Ureter (tissue), 1 donor: ENCODE measurements around the gene IFT80. TPM values are rescaled to one million over a fixed set of nuclear protein-coding genes. Genes with fewer than 3 reads are reported as not detected.
"Not testable (repeated sequence)": the region's sequence is repeated elsewhere in the genome, so short reads cannot be mapped to it uniquely, and the experiment has no call there.

Experiments used
- DNase-seq: peaks from one replicate; pipeline ENCODE4 v3.0.0-alpha.2; 2020; ENCODE audit warnings: low spot score
- total RNA-seq: library from RNA; stranded (reverse); gene quantifications from one replicate; pipeline ENCODE4 v1.2.4, GENCODE V29; 2023
- donor health status: DM: yes; HTN: yes; CAD: no.

IFT80 gene
- total RNA-seq, 1 donor from 2014 or later: 39.6 TPM

DNA sequence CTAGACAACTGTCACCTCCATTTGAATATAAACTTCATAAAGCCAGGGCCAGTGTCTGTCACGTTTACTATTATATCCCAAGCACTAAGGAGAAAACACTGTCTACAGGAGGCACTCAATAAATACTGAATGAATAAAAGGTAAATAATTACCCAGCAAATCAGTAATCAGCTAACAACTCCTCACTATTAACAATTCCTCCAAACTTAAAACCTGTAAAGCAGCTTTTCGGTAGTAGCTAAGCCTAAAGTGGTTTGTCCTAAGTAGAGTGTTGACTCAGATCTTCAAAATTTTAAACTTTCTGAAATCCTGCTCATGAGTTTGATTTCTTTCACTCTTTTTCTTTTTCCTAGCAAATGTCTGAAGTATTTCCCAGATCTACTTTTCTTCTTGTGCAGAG lies 133.9 kb downstream of the IFT80 start:
- DNase-seq: no peak

DNA sequence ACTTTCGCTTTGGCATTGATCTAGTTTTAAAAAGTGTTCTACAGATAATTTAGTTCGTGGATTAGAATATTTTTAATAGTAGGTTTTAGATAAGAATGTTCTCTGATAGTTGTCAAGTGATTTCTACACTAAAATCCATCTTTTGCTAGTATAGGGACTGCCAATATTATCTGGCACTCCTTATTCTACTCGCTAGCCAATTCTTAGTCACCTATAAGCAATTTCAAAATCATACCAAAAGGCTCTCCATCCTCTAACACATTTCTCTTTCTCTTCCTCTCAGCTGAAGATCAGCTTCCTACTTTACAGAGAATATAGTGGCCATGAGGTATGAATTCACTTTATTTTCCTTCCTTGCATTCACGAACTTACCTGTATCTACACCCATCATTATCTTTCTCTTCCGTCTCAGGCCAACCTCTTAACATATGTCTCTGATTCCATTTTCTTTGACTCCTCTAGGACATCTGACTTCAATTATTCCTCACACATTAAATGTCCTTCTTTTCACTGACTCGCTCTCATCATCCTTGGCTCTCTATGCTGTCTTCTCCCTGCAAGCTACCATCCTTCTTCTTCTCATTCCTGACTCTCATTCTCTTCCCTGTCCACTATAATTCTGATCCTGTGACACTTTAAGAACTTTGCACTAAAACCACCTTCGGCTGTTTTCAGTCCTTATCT lies 138.3 kb downstream of the IFT80 start:
- DNase-seq: no peak

DNA sequence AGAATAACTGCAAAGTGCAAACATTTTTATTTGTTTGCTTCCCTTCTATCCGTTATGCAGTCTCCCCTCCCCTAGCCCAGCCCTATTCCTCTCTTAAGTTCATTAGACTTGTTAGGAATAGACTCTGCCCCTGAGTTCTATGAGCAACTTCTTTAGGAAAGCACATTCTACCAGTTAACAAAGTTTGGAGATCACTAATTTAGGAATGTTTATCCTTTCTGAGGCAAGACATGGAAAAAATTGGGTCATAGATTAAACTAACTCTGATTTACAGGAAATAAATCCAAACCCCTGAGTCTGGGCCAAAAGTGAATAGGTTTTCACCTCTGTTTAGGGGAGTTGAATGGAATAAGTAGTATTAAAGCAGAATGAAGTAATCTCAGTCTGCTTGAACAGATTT lies 139.4 kb downstream of the IFT80 start:
- DNase-seq: no peak

DNA sequence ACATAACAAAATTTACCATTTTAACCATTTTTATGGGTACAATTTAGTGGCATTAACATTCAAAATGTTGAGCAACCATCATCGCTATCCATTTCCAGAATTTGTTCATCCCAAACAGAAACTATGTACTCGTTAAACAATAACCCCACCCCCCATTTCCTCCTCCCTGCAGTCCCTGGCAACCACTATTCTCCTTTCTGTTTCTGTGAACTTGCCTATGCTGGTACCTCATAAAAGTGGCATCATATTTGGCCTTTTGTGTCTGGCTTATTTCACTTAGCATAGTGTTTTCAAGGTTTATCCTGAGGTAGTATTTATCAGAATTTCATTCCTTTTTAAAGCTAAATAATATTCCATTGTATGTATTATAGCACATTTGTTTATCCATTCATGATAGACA lies 141.4 kb downstream of the IFT80 start:
- DNase-seq: no peak

DNA sequence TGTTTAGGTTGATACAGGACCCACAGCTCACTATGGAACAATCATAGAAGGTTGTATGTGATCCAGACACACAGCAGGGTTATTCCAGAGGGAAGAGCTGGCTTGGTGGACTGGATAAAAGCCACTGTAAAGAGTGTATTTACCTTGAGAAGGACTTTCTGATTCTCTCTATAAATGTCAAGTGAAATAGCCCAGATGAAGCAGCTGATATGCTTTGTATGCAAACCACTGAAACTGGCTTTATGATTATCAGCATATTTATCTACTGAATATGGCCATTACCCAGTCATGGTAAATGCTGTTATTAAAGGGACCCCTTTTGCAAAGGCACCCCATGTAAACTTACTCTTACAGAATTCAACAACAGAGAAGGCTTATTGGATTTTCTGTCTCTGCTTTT lies 145.7 kb downstream of the IFT80 start:
- no peak for DNase-seq

DNA sequence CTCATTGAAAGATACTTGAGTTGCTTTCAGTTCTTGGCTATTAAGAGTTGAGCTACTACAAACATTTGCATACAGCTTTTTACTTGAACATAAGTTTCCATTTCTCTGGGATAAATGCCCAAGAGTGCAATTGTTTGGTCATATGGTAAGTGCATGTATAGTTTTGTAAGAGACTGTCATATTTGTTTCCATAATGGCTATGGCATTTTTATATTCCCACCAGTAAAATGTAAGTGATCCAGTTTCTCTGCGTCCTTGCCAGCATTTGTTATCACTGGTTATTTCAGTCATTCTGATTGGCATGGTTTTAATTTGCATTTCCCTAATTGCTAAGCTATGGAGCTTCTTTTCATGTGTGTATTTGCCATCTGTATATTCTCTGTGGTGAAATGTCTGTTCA lies 151.3 kb downstream of the IFT80 start:
- DNase-seq: no peak

DNA sequence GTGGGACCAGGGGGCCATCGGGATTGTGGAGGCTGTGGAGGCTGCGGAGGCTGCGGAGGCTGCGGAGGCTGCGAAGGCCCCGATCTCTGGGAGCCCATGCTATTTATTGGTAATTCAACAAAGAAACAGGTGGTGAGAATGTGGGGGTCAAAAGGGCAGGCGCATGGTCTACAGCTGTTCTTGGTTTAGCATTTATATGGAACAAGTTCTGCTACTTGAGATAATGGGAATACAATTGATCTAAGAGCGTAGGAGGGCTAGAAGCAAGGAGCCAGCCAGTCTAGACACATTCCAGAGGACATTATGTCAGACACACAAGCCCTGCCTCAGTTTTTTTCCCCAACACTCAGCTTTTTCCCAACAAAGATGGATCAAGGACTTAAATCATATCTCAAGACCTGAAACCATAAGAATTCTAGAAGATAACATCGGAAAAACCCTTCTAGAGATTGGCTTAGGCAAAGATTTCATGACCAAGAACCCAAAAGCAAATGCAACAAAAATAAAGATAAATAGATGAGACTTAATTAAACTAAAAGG lies 153.7 kb downstream of the IFT80 start:
- no peak for DNase-seq

DNA sequence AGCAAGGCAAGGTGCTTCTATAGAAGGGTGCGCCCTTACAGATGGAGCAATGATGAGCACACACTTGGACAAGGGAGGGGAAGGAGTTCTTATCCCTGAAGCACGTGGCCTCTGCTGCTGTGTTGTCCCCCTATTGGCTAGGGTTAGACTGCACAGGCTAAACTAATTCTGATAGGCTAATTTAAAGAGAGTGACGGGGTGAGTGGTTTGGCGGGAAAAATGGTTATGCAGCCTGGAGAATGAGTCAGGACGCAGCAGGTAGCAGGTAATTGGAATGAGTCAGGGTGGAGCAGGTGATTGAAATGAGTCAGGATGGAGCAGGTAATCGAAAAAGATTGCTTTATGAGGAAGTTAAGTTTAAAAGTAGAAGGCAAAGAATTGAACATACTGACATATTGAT lies 158.3 kb downstream of the IFT80 start:
- DNase-seq: not testable (repeated sequence)

DNA sequence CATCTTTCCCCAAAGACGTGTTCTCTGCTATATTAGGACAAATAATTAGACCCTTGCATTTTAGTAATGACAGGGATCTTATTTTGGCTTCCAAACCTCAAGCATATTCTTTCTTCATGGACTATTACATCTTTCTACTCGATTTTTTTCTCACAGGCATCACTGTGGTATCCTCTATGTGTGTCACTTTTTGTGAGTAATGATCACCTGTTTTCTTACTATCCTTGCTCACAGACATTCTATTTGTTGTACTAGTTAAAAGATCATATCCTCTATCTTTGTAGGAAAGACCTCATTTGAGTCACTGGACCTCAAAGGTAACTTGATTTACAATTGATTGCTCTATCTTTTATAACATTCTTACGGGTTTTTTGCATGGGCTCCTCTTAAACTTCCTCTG lies 167.0 kb downstream of the IFT80 start:
- DNase-seq: no peak

DNA sequence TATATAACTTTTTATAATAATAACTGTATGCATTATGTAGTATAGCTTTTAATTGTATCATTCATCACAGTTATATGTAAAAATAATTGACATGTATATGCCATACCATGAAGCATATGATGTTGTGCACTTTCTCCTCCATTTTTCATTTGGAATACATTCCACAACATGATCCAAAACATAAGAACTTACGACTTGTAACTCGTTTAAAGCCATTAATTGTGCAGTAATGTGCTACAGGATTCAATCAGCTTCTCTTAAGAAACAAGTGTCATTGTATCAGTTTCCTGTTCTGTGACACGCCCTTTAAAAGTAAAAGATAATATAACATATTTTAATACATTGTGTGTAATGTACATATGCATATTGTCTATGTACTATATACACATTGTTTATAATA lies 171.6 kb downstream of the IFT80 start:
- DNase-seq: no peak

DNA sequence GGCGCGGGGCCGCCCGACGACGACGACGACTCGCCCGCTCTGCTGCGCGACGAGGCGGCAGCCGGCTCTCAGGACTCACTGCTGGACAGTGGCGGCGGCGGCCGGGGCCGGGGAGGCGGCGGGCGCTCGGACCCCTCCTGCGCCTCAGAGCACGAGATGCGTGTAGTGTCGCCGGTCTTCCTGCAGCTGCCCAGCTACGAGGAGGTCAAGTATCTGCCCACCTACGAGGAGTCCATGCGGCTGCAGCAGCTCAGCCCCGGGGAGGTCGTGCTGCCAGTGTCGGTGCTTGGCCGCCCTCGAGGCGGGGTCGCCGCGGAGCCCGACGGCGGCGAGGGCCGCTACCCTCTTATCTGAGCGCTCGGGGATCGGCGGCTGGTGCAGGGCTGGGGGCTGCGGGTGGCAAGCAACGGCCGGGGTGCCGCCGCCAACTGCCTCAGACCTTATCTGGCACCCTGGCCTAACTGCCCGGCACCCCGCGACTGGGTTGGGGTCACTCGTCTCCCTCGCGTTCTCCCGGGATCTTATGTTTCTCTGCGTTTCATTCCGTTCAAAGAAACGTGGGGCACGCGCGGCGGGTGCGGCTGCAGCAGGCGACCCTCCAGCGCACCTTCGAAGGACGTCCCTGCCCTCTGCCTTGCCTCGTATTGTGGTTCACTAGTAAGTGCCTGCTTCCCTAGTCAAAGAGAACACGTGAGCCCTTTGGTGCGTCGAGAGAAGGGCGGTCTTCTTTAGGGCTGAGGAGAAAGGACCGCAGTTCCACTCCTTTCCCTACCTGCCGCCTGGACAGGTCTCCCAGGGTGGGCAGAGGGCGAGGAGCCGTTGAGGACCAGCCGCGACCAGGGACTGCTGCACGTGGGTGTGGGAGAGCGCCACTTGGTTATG lies 172.8 kb downstream of the IFT80 start:
- peak; percentile 43 for DNase-seq

DNA sequence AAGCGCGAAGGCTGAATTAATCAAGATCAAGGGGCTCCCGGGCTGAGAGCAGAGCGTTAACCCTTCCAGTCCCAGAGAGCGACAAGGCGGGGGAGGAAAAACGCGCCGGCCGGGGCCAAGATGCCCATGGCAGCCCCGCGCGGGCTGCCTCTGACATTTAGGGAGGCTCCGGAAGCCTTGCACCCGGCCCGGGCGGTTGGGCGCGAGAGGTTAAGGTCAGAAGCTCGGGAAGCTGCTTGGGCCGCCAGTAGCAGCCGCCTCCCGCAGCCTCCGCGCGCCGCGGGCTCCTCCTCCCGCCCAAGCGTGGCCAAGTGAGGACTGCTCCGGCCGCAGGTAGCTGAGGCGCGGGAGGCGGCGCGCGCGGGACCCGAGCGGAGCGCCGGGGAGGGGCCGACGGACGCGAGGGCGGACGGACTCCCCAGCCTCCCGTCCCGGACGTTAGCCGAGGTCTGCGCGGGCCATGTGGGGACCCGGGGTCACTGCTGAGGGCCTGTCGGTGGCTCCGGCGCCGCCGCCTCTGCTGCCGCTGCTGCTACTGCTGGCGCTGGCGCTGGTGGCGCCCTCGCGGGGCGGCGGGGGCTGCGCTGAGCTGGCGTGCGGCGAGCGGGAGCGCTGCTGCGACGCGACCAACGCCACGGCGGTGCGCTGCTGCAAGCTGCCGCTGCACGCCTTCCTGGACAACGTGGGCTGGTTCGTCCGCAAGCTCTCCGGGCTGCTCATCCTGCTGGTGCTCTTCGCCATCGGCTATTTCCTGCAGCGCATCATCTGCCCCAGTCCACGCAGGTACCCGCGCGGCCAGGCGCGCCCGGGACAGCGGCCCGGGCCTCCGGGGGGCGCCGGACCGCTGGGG lies 173.6 kb downstream of the IFT80 start, which contains the start of gene C3orf80:
Gene C3orf80 (plus strand): TSS at position 247 of the 850 bp plus-strand sequence. CDS start 214 bp downstream, at position 461.
- DNase-seq: peak; percentile 53

DNA sequence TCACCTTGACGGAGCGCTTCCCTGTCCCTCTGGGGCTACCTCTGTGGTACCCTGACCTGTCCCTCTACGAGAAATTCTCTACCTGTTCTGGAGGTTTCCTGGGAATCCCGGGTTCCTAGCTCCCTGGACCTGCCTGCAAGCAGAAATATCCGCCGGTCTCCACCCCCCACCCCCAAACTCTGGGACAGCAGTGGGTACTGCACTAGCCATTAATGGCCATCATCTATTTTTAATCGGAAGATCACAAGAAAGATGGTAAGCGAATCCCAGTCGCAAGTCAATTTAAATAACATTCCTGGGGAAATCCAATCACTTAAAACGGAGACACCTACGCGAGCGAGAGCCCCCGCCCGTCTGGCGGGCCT lies 174.2 kb downstream of the IFT80 start:
- no peak for DNase-seq

DNA sequence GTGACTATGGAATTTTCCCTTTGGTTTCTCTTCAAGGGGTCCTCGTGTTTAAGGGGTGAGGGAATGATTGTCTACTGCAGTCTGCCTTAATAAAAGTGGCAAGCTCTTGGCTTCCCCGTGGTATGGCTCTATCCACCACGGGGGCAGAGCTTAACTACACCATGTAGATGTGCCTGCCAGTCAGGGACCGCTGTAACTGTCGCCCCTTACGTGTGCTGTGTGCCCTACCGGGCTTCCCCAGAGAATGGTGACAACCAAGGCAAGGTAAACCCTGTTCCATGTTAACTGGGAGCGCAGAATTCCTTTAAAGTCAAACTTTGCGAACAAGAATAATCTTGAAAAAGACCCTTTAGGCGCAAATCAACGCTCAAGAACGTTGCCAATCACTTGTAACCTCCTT lies 174.8 kb downstream of the IFT80 start:
- no peak for DNase-seq

DNA sequence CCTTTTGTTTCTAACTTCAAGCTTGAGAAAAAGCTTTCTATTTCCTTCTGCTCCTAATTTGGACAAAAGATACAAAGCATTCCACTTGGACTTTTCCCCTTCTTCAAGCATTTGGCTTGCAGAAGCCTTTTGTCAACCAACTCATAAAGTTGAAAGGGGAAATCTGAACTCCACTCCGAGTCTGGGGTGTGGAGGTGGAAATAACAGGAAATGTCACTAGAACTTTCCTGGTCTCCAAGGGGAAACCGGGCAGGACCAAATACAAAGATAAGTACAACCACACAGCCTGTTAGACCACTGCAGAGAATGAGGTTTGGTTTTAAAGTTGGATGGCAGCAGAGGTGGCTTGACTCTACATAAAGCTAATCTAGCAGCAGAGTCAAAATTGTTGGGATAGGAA lies 178.0 kb downstream of the IFT80 start:
- no peak for DNase-seq

DNA sequence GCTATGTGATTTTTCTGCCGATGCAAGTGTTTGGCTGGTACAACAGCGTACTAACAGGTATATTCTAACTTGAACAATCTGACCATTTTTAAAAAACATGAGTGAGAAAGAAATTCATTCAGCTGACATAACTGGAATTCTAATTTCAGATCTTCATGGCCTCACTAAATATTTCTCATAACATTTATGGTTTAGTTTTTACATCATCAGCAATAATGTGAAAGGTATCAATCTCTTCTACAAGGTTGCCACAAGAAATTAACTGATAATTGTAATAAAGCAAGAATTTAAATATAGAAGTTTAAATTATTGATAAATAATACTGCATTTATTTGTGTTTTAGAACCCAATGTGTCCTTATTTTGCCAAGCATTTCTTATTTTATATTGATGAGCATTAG lies 179.0 kb downstream of the IFT80 start:
- no peak for DNase-seq

DNA sequence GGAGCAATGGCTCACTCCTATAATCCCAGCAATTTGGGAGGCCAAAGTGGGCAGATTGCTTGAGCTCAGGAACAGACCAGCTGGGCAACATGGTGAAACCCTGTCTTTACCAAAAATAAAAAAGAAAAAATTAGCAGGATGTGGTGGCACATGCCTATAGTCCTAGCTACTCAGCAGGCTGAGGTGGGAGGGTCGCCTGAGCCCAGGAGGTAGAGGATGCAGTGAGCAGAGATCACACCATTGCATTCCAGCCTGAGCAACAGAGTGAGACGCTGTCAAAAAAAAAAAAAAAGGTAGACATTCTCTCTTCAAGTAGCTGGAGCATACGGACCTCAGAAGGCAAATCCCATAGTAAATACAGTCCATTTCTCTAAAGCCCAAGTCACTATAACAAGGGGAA lies 180.9 kb downstream of the IFT80 start:
- DNase-seq: no peak

DNA sequence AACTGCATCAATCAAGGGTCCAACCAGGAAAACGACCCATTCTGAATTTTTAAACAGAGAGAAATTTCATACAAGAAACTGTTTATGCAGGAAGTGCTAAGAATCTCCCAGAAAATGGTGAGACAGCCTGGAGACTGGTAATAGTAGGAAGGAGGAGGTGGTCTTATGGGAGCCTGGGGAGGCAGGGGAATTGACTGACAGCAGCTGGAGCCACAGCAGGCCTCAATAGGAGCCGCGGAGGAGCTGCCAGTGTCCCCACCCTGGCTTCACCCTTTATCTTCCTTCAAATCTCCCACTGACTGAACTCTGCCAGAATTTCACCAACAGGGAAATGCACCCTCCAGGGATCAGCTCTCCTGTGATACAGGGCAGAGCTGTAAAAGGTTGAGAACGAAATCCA lies 181.3 kb downstream of the IFT80 start:
- no peak for DNase-seq

DNA sequence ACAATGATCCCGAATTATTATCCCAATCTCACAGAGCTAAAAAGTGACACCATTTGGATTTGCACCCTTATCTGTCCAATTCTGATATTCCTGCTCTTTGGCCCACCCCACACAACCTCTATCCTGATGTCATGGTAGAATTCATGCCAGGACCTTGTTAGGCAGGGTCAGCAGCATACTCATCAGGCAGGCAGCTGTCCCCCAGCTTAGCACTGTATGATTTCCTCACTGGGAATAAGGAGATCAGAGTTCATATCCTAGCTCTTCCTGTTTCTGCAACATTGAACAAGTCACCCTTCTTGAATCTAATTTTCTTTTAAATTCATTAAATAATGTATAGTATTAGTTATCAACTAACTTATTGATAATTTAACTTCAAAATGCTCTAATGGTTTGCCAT lies 185.8 kb downstream of the IFT80 start:
- DNase-seq: no peak

DNA sequence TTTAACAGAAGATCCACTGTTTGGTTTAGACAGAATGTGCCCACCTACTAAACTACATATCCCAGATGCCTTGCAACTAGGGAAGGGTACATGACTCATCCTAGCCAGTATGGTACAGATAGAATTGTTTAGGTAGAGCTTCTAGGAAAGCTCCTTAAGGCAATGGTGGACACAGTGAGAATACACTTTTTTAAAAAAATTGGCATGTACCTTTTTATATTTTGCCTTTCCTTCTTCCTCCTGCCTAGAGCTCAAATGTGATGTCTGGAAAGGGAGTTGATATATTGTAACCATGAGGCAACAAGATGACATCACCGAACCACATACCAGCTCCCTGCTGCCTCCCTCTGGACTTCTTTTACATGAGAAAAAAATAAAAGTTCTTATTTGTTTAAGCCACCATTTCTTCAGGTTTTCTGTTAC lies 188.2 kb downstream of the IFT80 start:
- no peak for DNase-seq

DNA sequence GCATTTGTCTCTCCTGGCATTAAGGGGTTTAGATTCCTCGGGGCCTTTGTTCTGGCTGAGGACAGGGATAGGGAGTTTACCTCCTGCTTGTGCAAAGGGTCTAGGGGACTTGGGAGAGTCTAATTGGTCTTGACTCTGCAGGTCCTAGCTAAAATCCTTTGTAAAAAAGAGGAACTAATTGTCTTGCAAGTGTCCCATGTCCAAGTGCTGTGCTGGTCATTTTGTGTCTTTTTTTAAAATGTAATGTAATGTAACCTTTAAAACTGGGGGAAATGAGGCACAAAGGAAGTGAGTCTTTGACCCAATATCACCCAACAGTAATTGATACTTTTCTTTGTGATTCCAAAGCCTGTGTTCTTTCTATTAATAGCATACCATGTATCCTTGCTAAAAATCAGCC lies 188.7 kb downstream of the IFT80 start:
- no peak for DNase-seq
